GM19328 (cell line): ENCODE data around the gene SMCR8.
A peak's percentile ranks its signal among the peaks of the same experiment; 100 is the strongest.
"Not testable (repeated sequence)": the region's sequence is repeated elsewhere in the genome, so short reads cannot be mapped to it uniquely, and the experiment has no call there.

ENCODE experiments used
- ATAC-seq: cut with Tn5 transposase; IDR thresholded peaks from one replicate; pipeline ENCODE4 v1.9.1; 2021; ENCODE audit warnings: mild to moderate bottlenecking, moderate library complexity; ENCODE audit not compliant: unreplicated experiment

SMCR8 gene, protein sequence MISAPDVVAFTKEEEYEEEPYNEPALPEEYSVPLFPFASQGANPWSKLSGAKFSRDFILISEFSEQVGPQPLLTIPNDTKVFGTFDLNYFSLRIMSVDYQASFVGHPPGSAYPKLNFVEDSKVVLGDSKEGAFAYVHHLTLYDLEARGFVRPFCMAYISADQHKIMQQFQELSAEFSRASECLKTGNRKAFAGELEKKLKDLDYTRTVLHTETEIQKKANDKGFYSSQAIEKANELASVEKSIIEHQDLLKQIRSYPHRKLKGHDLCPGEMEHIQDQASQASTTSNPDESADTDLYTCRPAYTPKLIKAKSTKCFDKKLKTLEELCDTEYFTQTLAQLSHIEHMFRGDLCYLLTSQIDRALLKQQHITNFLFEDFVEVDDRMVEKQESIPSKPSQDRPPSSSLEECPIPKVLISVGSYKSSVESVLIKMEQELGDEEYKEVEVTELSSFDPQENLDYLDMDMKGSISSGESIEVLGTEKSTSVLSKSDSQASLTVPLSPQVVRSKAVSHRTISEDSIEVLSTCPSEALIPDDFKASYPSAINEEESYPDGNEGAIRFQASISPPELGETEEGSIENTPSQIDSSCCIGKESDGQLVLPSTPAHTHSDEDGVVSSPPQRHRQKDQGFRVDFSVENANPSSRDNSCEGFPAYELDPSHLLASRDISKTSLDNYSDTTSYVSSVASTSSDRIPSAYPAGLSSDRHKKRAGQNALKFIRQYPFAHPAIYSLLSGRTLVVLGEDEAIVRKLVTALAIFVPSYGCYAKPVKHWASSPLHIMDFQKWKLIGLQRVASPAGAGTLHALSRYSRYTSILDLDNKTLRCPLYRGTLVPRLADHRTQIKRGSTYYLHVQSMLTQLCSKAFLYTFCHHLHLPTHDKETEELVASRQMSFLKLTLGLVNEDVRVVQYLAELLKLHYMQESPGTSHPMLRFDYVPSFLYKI

DNA sequence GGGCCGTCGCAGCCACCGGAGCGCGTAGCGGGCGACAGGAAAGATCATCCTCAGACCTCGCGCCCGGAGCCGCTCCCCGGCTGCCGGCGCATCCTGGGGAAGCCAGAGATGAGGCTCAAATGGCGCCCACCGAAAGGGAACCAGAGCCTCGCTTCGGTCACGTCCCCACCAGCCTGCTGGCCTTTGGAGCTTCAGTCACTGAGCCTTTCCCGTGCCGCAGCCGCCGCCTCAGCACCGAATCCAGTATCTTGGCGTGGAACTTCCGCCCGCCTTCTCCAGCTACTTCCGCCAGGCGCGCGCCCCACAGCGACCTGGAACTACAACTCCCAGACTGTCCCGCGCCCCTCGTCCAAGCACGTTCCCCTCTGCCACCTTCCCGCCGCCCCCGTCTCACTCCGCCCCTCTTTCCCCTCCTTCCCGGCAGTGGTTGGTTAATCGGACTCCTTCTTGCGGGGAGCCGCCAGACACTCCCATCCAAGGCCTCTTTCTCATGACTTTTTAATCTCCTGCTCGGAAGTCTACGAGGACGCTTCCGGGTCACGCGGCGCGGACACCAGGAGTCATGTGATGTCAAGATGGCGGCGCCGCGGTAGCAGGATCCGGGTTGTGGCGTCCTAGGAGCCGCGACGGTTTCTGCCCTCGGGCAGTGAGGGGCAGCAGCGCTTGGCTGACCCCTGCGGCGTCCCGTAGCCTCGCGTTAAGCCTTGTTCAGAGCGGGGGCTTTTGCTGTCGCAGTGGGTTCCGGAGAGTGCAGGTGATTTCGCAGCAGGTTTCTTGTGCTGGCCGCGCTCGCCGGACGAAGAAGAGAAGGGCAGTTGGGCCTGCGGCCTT, at the start of gene SMCR8, which contains the start of gene TOP3A:
Gene SMCR8 (plus strand): TSS at position 563 of the 831 bp plus-strand sequence. CDS start 497 bp downstream, outside the sequence.
Gene TOP3A (minus strand): TSS at position 264 of the 831 bp plus-strand sequence. CDS start 216 bp downstream, at position 48.
- peak; percentile 82 for ATAC-seq

DNA sequence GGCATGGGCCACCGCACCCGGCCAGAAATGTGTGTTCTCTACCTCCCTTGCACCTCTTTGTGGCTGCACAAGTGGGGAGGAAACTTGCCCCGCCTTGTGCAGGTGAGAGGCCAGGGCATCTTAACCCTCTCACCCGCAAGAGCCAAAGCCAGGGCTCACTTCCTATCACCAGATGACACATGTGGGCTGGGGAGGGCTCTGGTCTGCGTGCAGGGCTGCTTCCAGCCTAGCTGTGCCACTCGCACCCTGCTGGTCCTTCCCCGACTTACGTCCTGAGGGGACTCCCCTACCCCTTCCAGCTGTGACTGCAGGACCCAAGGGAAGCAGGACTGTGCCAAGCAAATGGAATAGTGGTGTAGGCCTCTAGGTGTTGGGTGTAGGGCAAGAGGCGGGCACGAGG, 47.7 kb upstream of the SMCR8 start:
- ATAC-seq: no peak

GRCh38 chr17:18267927-18268711, 47.0 kb upstream of the SMCR8 start:
- no peak for ATAC-seq

- ATAC-seq: no peak
Observed at GRCh38 chr17:18270046-18270931, 44.8 kb upstream of the SMCR8 start.

DNA sequence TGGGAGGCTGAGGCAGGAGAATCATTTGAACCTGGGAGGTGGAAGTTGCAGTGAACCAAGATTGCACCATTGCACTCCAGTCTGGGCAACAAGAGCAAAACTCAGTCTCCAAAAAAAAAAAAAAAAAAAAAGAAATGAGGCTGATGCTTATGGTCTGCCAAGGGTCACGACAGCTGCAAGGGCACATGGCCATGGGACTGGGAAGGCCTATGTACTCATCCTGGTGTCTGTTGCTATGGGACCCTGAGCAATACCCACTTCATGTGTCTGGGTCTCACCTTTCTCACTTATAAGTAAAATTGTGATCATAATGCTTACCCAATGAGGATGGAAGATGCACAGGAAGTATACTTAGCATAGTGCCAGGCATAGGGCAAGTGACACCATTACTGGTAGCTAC, 38.0 kb upstream of the SMCR8 start:
- no peak for ATAC-seq

GRCh38 chr17:18278867-18279266, 36.2 kb upstream of the SMCR8 start:
- no peak for ATAC-seq

- no peak for ATAC-seq
Observed at GRCh38 chr17:18280249-18280648, 34.8 kb upstream of the SMCR8 start.

- no peak for ATAC-seq
Observed at GRCh38 chr17:18280766-18281371, 34.2 kb upstream of the SMCR8 start.

DNA sequence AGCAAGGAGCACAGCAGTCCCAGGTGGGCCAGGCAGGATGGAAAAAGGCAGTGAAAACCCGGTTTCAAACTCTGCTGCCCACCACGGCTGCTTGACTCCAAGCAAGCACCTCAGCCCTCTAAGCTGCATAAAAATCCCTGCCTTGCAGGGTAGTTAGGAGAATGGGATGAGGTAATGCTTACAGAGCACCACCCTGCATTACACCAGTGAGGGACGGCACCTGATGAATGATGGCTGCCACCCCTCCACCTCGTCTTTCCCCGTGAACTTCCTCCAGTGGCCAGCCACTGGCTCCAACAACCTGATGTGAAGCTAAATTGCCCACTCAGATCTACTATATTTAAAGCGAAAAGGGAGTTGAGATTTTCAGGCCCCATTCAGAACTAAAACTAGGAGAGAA, 33.3 kb upstream of the SMCR8 start:
- ATAC-seq: no peak

GRCh38 chr17:18285296-18285695, 29.8 kb upstream of the SMCR8 start:
- no peak for ATAC-seq

DNA sequence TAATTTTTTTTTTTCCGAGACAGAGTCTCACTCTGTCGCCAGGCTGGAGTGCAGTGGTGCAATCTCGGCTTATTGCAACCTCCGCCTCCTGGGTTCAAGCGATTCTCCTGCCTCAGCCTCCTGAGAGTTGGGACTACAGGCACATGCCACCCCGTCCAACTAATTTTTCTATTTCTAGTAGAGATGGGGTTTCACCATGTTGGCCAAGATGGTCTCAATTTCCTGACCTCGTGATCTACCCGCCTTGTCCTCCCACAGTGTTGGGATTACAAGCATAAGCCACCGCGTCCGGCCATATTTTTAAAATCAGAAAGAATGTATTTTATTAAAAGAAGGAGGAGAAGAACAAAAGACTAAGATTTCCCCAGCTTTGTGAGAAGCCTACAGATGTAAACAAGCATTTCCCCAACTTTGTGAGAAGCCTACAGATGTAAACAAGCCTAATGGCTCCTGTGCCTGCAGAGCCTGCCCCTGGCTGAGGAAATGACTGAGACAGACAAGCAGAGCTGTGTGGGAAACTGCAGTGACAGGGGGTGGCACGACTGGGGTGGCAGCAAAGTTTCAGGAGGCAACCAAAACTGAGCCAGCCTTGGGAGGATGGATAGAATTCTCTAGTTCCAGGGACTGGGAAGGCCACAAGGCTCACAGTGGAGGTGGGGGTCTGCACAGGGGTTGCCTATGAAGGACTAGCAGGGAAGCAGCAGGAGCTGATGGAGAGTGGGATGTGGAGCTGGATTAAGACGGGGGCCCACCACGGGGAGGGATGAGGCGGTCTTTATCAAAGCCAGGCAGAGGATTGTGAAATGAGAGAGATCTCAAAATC, 23.2 kb upstream of the SMCR8 start:
- no peak for ATAC-seq

GRCh38 chr17:18298061-18298460, 17.0 kb upstream of the SMCR8 start:
- not testable (repeated sequence) for ATAC-seq

GRCh38 chr17:18300725-18301480, 14.2 kb upstream of the SMCR8 start:
- no peak for ATAC-seq

- ATAC-seq: not testable (repeated sequence)
Observed at GRCh38 chr17:18303206-18303605, 11.9 kb upstream of the SMCR8 start.

GRCh38 chr17:18309202-18309601, 5.9 kb upstream of the SMCR8 start:
- ATAC-seq: no peak

DNA sequence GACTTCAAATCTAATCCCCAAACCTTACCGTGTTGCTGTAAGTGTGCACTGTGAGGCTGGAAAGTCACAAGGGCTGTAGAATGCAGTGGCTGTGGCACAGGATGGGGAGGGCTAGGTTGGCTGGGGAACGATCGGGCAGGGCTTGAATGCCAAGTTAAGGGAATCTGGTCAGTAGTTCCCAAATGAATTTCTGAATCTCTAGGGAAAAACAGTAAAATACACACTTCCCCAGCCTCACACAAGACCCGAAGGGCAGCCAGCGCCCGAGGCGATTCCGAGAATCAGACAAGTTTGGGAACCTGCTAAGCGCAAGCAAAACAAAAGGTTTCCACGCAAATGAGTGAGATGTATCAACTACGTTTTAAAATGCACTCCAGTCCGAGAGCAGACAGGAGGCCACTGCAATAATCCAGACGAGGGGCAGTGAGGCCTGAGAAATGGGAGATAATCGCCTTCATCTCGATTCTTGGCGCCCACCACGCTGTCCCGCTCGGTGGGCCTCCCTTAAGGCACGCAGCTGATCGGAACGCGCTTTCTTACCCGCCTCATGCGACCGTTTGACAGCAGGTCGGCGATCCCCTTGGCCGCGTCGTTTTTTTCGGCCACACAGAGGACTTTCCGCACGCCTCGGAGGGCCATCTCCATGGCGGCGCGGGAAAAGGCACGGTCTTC, 898 bp upstream of the SMCR8 start:
- ATAC-seq: peak; percentile 20
